GM23338 (cell line): Measurements from ENCODE around the gene ZNRF1.

Source experiments
- CREB1 ChIP-seq: fragments of 250-450 bp; sonication (Bioruptor Pico); IDR thresholded peaks from 2 replicates; pipeline ENCODE4 v1.5.0; 2020; ENCODE audit warnings: low read depth, mild to moderate bottlenecking, moderate library complexity
- EZH2 ChIP-seq: fragments of 200-600 bp; sonication (generic); IDR thresholded peaks from one replicate; pipeline ENCODE4 v1.8.0; 2017; ENCODE audit warnings: antibody characterized with exemption, mild to moderate bottlenecking, low read depth; ENCODE audit not compliant: unreplicated experiment
- JUNB ChIP-seq: IDR thresholded peaks from one replicate; pipeline ENCODE4 v1.6.1; 2016; ENCODE audit warnings: antibody characterized with exemption; ENCODE audit not compliant: unreplicated experiment
- POLR2AphosphoS5 ChIP-seq: IDR thresholded peaks from 2 replicates; pipeline ENCODE4 v1.6.1; 2016; ENCODE audit warnings: antibody characterized with exemption, low read depth
- TF ChIP-seq, protein P1 (sequence below), 2 experiments: fragments of 200-600 bp in 1 of 2; sonication (generic) in 1 of 2; conservative IDR thresholded peaks; 2 replicates each; pipeline versions ENCODE4 v1.5.1 to v1.6.1; 2016 to 2017; ENCODE audit warnings: antibody characterized with exemption in 2 of 2, low read depth in 2 of 2, mild to moderate bottlenecking in 2 of 2, moderate library complexity in 1 of 2

GRCh38 chr16:75011634-75012307 is 12.9 kb downstream of the ZNRF1 start:
- no peak for TF ChIP-seq POLR2AphosphoS5
- TF ChIP-seq, protein P1, sequence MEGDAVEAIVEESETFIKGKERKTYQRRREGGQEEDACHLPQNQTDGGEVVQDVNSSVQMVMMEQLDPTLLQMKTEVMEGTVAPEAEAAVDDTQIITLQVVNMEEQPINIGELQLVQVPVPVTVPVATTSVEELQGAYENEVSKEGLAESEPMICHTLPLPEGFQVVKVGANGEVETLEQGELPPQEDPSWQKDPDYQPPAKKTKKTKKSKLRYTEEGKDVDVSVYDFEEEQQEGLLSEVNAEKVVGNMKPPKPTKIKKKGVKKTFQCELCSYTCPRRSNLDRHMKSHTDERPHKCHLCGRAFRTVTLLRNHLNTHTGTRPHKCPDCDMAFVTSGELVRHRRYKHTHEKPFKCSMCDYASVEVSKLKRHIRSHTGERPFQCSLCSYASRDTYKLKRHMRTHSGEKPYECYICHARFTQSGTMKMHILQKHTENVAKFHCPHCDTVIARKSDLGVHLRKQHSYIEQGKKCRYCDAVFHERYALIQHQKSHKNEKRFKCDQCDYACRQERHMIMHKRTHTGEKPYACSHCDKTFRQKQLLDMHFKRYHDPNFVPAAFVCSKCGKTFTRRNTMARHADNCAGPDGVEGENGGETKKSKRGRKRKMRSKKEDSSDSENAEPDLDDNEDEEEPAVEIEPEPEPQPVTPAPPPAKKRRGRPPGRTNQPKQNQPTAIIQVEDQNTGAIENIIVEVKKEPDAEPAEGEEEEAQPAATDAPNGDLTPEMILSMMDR (conservative IDR thresholded peaks at IDR 0.05; ENCODE audit: low read depth in 2 of 2): no peak
- no peak for TF ChIP-seq EZH2
- no peak for TF ChIP-seq JUNB
- no peak for TF ChIP-seq CREB1
